CD4-positive, alpha-beta T cell treated with Interferon gamma for 1 hour (primary cell): ENCODE results near the gene MUC12.
"Not testable (repeated sequence)": the region's sequence is repeated elsewhere in the genome, so short reads cannot be mapped to it uniquely, and the experiment has no call there.

Source experiments
- DNase-seq: peaks from one replicate; pipeline ENCODE4 v3.0.0-alpha.2; 2020

Gene MUC12, protein sequence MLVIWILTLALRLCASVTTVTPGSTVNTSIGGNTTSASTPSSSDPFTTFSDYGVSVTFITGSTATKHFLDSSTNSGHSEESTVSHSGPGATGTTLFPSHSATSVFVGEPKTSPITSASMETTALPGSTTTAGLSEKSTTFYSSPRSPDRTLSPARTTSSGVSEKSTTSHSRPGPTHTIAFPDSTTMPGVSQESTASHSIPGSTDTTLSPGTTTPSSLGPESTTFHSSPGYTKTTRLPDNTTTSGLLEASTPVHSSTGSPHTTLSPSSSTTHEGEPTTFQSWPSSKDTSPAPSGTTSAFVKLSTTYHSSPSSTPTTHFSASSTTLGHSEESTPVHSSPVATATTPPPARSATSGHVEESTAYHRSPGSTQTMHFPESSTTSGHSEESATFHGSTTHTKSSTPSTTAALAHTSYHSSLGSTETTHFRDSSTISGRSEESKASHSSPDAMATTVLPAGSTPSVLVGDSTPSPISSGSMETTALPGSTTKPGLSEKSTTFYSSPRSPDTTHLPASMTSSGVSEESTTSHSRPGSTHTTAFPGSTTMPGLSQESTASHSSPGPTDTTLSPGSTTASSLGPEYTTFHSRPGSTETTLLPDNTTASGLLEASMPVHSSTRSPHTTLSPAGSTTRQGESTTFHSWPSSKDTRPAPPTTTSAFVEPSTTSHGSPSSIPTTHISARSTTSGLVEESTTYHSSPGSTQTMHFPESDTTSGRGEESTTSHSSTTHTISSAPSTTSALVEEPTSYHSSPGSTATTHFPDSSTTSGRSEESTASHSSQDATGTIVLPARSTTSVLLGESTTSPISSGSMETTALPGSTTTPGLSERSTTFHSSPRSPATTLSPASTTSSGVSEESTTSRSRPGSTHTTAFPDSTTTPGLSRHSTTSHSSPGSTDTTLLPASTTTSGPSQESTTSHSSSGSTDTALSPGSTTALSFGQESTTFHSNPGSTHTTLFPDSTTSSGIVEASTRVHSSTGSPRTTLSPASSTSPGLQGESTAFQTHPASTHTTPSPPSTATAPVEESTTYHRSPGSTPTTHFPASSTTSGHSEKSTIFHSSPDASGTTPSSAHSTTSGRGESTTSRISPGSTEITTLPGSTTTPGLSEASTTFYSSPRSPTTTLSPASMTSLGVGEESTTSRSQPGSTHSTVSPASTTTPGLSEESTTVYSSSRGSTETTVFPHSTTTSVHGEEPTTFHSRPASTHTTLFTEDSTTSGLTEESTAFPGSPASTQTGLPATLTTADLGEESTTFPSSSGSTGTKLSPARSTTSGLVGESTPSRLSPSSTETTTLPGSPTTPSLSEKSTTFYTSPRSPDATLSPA (N-terminal part only)

DNA sequence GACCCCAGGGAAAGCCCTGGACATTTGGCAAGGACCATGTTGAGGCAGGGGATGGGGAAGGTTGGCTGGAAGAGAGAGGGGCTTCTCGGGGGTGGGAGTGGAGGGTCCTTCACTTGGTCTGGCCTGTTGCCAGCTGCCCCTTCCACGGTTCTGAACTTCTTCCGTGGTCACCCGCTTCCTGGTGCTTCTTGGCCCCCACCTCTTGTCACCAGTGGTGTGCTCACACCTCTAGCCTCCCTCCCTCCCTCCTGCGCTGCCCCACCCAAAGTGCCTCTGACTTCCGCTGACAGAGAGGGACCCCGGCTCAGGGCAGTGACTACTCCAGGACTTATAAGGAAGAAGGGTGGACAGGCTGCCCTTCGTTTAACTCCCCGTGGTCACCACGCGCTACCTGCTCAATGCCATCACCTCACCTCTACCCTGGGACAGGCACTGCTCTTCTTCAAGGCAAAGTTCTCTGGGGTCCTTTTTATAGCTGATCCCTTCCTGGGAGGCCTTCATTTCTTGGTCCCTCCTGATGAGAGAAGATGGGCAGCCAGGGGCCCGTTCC, at the start of gene MUC12:
MUC12 (plus strand) TSS at position 500 of the 550 bp plus-strand sequence. CDS start 58 bp downstream, outside the sequence.
- no peak for DNase-seq

DNA sequence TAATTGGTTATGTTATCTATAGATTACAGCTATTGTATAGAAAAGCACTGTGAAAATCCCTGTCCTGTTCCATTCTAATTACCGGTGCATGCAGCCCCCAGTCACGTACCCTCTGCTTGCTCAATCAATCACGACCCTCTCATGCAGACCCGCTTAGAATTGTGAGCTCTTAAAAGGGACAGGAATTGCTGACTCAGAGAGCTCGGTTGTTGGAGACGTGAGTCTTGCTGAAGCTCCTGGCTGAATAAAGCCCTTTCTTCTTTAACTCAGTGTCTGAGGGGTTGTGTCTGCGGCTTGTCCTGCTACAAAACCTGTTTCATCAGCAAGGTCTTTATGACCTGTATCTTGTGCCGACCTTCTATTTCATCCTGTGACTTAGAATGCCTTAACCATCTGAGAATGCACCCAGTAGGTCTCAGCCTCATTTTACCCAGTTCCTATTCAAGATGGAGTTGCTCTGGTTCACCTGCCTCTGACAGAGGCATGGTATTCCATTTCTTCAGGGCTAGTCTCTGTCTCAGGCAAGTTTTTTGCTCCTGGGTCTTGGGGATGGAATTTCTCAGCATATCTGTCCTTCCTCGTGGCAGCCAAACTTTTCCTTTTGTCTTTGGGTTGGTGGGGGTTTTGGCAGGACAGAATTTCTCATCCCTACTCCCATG, 49.5 kb upstream of the MUC12 start:
- DNase-seq = not testable (repeated sequence)

DNA sequence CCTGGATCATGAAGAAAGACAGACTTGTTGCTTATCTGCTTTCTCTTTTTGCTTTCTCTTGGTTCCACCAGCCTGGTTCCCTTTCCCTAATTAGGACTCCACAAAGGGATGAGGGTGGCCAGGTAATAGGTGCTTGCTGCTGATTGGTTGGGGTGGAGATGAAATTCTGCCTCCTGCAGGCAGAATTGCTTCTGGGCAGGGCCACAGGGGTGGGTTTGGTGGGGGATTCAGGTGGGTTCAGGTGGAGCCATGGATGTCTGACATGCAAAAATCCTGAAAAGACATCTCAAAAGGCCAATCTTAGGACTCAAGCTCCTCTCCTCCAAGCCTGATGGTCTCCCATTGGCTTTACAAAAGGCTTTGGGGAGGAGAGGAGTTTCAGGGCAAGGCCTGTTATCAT, 48.3 kb upstream of the MUC12 start:
- no peak for DNase-seq

DNA sequence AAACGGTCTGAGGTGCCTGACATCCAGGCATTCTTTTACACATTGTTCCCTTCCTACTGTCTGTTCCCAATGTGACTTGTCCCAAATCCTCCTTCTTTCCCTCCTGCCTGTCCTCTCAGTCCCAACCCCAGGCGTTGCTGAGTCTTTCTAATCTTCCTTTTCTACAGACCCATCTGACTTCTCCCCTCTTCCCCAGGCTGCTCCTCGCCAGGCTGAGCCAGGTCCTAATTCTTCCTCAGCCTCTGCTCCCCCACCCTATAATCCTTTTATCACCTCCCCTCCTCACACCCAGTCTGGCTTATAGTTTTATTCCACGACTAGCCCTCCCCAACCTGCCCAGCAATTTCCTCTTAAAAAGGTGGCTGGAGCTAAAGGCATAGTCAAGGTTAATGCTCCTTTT, 45.7 kb upstream of the MUC12 start:
- not testable (repeated sequence) for DNase-seq

DNA sequence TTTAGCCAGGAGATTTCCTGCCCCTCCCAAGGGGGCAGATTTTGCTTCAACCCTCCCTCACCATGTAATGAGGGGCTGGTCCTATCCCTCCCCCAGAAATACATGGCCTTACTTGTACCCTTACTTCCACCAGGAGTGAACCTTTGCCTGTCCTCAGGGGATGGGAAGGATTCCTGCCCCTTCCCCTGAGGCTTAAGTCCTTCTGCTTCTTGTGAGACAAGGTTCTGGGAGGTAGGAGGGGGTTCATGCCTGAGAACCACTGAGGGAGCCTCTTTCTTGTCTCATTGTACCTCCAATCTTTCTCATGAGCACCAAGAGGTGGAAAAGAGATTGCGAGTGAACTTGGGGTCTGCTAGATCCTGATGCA, 39.6 kb upstream of the MUC12 start:
- no peak for DNase-seq

DNA sequence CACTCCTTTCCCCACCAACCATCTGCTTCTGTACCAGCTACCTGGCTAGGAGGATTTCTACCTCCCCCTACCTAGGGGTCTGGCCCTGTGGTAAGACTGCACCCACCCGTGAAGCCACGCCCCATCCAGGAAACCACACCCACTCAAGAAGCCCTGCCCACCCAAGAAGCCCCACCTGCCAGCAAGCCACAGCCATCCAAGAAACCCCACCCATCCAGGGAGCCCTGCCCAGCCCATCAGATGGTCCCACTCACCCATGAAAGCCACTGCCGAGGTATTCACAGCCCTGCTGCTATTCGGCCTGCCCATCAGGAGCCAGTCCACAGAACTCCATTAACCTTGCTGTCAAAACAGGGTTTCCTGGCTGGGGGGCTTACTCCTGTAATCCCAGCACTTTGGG, 35.6 kb upstream of the MUC12 start:
- DNase-seq = no peak

DNA sequence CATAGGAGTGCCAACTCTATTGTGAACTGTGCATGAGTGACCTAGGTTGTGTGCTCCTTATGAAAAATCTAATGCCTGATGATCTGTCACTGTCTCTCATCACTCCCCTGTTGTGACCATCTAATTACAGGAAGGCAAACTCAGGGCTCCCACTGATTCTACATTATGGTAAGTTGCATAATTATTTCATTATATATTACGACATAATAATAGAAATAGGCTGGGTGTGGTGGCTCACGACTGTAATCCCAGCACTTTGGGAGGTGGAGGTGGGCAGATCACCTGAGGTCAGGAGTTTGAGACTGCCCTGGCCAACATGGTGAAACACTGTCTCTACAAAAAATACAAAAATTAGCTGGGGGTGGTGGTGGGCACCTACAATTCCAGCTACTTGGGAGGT, 34.0 kb upstream of the MUC12 start:
- DNase-seq = not testable (repeated sequence)

DNA sequence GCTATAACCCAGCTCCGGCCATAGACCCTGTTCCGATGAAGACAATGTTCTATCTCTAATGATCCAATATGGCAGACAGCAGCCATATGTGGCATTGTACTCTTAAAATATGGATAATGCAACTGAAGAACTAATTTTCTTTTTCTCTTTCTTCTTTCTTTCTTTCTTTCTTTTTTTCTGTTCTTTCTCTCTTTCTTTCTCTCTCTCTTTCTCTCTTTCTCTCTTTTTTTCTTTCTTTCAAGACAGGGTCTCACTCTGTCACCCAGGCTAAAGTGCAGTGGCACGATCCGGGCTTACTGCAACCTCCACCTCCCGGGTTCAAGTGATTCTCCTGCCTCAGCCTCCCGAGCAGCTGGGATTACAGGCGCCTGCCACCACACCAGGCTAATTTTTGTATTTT, 33.2 kb upstream of the MUC12 start:
- DNase-seq = not testable (repeated sequence)

DNA sequence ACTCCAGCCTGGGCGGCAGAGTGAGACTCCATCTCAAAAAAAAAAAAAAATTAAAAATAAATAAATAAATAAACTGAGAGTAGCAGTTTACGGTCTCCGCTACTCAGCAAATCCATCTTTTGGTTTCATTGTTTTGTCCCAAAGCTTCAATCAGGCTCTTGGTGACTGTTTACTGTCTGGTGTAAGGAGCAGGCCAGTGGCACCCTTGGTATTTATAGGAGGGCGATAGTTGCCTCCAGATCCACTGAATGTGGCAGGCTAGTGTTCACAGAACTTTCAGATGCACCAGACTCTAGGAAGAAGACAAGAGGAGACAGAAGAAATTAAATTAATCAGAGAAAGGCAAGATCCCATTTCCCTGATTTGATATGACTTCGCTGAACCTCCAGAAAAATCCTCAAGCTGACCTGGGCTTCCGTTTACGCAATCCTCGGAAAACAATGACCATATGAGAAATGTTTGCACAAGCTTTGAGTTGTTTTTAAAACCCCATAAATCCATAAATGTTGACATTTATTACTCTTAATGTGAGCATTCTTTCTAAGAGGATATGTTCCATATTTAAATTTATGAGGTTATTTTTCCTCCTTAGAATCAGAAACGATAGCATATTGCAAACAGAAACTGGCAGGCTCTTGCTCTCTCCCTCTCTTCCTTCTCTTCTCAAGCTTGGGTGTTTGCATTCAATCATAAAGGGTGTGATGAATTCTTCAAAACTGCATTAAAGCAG, 27.2 kb upstream of the MUC12 start:
- no peak for DNase-seq

DNA sequence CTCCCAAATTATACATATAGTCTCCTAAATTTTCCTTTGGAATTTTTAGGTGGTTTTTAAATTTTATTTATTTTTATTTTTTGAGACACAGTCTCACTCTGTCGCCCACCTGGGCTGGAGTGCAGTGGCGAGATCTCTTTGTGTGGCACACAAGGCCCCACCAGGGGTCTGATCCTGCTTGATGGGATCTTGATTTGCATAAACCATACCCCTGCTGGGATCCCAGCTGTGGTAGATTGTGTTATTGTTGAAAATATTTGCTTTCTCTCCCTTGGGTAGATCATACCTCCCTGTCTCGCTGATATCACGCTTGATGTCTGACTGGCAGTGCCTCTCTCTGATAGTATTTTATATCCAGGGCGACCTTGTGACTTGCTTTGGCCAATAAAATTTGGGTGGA, 25.7 kb upstream of the MUC12 start:
- DNase-seq = no peak

DNA sequence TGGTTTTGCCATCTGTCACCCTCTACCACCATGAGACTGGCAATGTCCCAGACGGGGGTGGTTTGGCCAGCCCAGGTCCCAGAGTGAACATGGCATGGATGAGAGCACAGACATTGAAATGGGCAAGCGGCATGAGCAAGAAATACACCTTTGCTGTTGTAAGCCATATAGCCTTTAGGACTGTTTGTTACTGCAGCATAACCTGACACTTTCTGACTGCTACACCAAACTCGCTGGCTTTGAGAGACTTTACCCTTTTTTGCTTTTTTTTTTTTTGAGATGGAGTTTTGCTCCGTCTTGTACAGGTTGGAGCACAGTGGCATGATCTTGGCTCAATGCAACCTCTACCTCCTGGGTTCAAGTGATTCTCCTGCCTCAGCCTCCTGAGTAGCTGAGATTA, 25.2 kb upstream of the MUC12 start:
- DNase-seq = no peak

DNA sequence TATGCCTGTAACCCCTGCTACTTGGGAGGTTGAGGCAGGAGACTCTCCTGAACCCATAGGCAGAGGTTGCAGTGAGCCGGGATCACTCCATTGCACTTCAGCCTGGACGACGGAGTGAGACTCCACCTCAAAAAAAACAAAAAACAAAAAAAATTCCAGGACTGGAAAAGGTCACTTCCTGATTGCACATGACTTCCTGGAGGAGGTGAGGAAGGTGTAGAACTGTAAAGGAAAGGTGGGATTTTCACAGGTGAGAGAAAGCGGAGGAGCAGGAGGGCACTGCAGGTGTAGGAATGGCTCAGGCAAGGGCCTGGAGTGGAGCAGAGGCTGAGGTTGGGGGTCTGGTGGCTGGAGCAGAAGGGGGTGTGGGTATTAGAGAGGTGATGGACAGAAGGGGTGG, 23.3 kb upstream of the MUC12 start:
- no peak for DNase-seq

DNA sequence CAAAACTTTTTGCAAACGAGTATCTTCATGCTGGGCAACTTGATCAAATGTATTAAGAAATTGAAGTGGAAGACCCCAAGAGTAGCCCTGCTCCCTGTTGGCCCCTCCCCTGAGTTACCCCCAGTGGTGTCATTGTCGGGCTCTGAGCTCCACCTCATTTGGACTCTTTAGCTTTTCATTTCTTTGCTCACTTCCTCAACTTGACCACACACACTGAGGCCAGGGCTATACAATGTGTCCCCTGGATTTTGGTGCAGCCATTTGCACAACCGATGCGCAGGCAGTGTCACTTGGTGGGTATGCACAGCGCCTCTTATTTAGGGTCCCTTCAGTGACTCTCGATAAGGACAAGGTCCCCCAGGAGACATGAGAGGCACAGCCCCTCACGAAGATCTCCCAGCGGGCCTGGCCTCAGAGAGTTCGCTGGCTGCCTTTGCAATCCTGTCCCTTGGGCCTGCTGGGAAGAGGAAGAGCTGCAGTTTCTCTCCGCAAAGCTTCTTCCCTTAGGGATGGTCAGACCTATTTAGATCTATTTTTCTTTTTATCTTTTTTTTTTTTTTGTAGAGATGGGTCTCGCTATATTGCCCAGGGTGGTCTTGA, 22.5 kb upstream of the MUC12 start:
- no peak for DNase-seq

DNA sequence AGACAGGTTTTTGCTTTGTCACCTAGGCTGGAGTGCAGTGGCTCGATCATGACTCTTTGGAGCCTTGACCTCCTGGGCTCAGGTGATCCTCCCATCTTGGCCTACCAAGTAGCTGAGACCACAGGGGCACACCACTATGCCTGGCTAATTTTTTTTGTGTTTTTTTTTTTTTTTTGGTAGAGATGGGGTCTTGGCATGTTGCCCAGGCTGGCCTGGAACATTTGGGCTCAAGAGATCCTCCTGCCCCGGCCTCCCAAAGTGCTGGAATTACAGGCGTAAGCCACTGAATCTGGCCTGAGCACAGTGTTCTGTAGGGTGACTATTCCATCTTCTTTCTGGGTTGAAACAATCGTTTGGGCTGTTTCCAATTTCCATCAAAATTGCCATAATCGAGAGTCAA, 21.6 kb upstream of the MUC12 start:
- DNase-seq = no peak

DNA sequence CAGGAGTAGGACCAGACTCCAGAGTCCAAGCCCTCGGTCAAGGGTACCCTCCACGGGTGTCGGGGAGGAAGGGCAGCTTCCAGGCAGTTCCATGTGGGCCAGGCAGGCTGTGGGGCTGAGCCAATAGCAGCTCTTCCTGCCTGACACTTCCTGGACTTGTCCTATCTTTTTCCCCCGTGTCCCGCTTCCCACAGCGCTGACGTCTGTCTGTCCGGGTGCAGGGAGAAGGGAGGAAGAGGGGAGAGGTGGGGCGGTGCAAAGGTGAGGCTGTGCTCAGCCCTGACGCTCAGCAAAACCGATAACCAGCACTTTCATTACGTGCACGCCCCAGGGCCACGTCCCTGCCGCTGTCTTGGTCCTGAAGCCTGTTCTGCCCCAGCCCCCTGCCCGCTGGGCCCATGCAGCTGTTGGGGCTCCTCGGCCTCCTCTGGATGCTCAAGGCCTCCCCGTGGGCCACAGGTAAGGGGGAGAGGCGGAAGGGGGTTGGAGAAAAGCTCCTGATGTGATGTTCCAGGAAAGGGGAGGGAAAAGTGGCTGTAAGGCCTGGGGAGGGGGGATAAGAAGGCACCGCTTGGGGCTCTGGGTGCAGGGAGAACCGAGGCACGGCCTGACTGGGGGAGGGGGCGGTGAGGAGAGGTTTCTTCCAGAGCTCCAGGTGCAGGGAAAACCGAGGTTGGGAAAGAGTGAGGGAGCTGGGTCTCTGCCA, 20.0 kb upstream of the MUC12 start, which contains the start of gene MUC3A:
MUC3A (plus strand) TSS at position 308 of the 706 bp plus-strand sequence; CDS start at position 399, 91 bp downstream.
- no peak for DNase-seq

DNA sequence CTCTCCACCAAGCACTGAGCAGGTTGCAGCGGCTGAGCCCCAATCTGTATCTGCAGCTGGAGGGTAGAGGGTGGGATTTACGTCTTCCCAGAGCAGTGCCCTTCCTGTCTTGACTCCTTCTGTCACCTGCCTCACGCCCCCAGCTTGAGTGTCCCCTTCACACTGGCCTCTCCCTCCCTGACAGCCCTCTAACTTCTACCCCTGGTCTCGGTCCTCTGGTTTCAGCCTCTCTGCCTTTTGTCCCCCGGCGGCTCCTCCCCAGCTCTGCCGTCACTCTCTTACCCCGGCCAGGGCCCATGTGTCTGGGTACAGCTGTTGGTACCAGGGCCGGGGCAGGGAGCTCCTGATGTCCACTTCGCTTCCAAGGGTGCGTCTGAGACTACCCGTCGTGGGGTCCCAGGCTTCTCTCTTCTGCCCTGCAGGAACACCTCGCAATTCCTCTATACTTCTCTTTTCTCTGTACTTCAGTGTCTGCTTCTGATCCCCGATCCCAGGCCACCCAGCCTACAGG, 19.4 kb upstream of the MUC12 start:
- DNase-seq = no peak

DNA sequence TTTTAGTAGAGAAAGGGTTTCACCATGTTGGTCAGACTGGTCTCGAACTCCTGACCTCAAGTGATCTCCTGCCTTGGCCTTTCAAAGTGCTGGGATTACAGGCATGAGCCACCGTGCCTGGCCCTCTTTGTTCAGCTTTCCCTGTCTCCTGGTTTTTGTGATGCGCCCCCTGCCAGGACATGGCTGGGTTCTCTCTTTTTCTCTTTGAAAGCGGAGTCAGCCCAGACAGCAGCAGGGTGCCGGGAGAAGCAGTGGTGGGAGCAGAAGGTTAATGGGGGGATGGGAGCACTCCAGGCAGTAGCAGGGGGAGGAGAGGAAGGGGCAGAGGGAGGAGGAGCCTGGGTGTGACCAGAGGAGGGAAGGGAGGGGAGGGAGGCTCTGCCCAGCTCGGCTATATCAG, 18.2 kb upstream of the MUC12 start:
- no peak for DNase-seq

DNA sequence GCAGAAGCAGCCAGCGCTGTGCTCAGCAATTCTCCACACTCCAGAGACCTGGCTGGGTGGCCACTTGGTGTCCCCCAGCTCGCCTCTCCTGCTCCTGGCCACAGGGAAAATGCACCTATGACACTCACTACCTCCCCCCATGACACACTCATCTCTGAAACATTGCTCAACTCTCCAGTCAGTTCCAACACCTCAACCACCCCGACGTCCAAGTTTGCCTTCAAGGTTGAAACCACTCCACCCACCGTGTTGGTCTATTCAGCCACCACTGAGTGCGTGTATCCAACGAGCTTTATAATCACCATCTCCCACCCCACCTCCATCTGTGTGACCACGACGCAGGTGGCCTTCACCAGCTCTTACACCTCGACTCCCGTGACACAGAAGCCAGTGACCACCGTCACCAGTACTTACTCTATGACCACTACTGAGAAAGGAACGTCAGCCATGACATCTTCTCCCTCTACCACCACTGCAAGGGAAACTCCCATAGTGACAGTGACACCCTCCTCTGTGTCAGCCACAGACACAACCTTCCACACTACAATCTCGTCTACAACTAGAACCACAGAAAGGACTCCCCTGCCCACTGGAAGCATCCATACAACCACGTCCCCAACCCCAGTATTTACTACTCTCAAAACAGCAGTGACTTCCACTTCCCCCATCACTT, 17.3 kb upstream of the MUC12 start:
- no peak for DNase-seq

DNA sequence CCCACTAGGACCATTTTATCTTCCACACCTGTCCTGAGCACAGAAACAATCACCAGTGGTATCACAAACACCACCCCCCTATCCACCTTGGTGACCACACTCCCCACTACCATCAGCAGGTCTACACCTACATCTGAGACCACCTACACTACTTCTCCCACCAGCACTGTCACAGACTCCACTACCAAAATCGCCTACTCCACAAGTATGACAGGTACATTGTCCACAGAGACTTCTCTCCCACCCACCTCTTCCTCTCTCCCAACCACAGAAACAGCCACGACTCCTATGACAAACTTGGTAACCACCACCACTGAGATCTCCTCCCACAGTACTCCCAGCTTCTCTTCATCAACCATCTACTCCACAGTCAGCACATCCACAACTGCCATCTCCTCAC, 16.7 kb upstream of the MUC12 start:
- no peak for DNase-seq
